LHCN-M2 (cell line): ENCODE data around the gene WASHC4. TPM values are rescaled to one million over a fixed set of nuclear protein-coding genes. Genes with fewer than 3 reads are reported as not detected.

ENCODE experiments used
- DNase-seq: peaks from one replicate; pipeline ENCODE4 v3.0.0-alpha.2; 2012; ENCODE audit warnings: low read depth
- total RNA-seq: library from RNA; depleted of rRNA; stranded (reverse); fragments of >200 nt; gene quantifications from 2 replicates; pipeline ENCODE4 v1.2.3, GENCODE V29; 2014; rRNA removed

WASHC4 gene
- total RNA-seq, 1 experiment from 2014 or later: 83.5 TPM

DNA sequence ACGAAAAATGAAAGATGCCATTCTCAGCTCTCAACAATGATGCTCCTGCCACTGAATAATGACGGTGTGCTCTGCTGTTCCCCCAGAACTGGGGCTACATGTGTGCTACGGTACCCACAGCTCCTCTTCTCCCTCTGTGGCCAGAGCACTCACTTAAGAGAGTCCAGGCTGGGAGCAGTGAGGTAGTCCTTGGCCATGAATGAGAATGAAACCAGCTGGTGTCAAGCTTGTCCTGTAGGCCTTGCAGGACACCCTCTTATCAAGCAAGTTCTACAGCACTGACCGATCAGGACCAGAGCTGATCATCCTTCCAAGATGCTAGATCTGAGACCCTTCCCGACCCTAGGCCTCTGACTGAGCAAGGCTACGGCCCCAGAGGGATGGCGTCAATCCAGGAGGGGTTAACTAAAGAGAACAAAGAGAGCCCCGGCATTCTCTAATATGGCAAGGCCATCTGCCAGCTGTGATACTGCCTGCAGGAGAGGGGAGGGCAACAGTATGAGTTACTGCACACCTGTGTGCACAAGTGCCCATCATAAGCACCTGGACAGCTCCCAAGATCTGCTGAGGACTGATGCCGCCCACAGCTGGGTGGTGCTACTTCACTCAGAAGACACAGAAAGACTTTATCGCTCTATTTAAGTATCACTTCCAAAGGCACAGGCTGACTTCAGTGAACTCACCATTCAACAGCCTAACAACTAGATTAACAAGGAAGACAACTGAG, 98.0 kb downstream of the WASHC4 start:
- DNase-seq: no peak

DNA sequence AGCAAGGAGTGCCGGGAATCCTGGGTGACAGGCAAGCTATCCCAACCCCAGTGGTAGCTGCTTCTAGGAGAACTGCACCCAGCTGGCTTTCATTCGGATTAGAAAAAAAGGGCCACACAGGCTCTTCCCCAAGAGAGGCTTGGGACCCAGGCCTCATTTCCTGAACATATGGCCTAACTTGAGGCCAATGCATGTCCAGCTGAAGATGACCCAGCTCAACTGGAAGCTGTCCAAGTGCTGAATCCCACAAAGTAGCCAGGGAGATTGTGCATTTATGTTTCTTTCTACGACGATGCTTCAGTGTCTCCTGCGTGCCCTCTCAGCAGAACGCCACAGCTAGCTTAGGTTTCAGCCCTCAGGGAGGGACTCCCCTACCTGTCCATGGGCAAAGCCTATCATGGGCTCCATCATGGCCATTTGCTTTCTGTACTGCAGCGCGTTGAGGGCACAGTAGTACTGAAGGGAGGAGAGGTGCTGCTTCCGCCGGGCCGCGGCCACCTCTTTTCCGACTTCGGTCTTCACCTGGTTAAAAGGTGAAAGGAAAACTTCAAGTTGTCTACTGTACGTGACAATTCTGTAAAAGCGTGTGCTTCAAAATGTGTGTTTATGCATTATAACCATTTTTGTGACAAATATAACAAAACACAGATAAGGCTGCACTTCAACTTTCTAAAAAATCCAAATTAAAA, 99.3 kb downstream of the WASHC4 start:
- no peak for DNase-seq

DNA sequence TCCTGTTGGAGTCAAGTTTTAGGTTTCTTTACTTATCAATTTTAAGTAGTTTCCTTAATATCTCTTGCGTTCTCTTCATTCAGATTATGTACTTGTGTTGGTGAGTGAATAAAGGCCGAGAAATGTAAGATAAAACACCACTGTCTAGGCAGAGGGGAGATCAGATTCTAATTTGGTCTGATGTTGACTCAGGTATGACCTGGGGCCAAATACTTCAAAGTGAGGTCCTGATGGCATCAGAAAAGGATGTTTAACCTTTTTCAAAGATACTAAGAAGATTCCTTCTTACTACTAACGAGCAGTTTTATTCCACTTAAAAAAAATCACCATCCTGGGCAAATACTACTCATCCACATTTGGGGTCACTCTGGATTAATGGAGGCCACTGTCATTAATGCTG, 101.6 kb downstream of the WASHC4 start:
- DNase-seq: no peak

DNA sequence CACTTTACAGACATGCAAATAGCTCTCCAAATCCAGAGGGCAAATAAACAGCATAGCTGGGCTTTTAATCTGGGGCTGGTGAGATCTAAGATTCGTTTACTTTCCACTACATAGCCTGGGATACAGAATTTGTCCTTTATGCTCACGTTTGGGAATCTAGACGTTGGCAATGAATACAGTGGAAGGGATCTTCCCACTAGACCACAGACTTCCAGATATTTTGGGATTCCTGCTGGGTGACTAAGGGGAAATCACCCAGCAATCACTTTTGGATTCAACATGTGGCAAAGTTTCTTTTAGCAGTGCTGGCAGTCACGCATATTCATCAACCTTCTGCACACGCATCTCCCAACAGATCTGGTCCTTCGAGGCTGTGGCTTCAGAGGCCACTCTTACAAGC, 104.9 kb downstream of the WASHC4 start:
- peak; percentile 91 for DNase-seq

DNA sequence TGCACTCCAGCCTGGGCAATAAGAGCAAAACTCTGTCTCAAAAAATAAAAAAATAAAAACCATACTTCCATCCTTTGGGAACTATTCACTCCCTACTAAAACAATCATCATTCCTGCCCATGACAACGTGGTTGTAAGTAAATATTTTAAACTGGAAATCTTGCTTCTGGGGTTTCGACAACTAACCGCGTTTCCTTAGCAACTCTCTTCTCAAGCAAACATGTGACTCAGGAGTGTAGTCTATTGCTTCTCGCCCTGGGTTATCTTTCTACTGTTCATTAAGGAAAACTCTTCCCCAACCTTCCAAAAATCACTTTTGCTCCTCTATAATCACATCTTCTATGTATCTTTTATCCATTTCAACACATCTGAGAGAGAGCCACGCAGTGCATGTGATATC, 106.6 kb downstream of the WASHC4 start:
- peak; percentile 57 for DNase-seq

DNA sequence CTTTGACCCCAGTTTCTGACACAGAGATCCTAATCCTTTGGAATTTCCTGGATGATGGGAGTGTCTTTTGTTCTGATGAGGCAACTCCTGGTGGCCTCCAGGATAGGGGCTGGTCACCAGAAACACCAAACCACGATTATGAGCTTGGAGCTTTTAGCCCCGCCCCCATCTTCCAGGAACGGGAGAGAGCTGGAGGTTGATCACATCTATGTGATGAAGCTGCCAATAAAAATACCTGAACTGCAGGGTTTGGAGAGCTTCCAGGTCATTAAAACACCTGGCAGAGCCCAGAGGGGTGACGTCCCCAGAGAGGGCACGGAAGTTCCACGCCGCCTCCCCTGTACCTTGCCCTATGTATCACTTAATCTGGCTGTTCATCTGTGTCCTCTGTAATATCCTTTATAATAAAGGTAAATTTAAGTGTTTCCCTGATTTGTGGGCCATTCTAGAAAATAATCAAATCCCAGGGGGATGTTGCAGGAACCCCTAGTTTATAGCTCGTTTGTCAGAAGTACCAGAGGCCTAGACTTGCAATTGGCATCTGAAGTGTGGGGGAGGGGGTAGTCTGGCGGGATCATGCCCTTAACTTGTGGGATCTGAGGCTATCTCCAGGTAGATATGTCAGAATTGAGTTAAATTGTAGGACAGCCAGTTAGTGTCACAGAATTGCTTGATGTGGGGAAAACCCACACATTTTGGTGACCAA, 107.3 kb downstream of the WASHC4 start:
- DNase-seq: peak; percentile 64

DNA sequence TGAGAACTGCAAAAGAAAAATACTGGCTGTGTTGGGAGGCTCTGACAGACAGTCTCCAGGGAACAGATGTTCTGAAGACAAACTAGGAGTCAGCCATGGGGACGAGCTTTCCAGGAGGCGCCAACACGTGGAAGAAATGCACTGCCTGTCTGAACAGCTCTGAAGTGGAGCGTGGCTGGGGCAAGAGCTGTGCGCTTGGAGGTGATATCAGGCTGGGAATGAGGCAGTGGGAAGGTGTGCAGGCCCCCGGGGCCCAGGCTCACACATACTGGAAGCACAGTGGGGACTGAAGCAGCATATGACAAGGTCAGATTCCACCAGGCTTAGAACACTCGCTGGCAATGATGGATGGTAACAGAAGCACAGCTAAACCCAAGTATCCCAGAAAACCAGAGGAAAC, 110.9 kb downstream of the WASHC4 start:
- peak; percentile 45 for DNase-seq

Other genes with a start within 250 kb of the WASHC4 start
- gene SLC41A2, start 149.4 kb upstream of the WASHC4 start, total RNA-seq: 2.2 and 2.4 TPM in 2 replicates
- gene NOPCHAP1, start 121.4 kb upstream of the WASHC4 start, total RNA-seq: 3.2 and 3.8 TPM in 2 replicates
- gene ALDH1L2, start 23.3 kb upstream of the WASHC4 start, total RNA-seq: 7.5 and 14.9 TPM in 2 replicates
- gene APPL2, start 128.4 kb downstream of the WASHC4 start, total RNA-seq: 36.9 and 41.6 TPM in 2 replicates
- gene C12orf75, start 223.0 kb downstream of the WASHC4 start, total RNA-seq: 238 and 300 TPM in 2 replicates